Loucy (cell line): Measurements from ENCODE around the gene IL18.

Source experiments
- H2AFZ ChIP-seq: fragments of 200-600 bp; sonication (generic); 2 replicates; pipeline ENCODE4 v1.6.0; 2016; ENCODE audit warnings: antibody characterized with exemption, mild to moderate bottlenecking, low read length, moderate library complexity
- H3F3A ChIP-seq: fragments of 200-600 bp; 2 replicates; pipeline ENCODE4 v1.6.0; 2016; ENCODE audit warnings: antibody characterized with exemption, low read depth, mild to moderate bottlenecking
- H3K27me3 ChIP-seq: fragments of 200-600 bp; sonication (generic); 2 replicates; pipeline ENCODE4 v1.6.1; 2014; ENCODE audit warnings: low read length, mild to moderate bottlenecking; ENCODE audit not compliant: insufficient read depth, poor library complexity, severe bottlenecking
- H3K36me3 ChIP-seq: fragments of 200-600 bp; sonication (generic); 2 replicates; pipeline ENCODE4 v1.6.1; 2016; ENCODE audit warnings: low read length; ENCODE audit not compliant: insufficient read depth
- H3K4me1 ChIP-seq: fragments of 200-600 bp; sonication (generic); 2 replicates; pipeline ENCODE4 v1.5.1; 2014; ENCODE audit warnings: low read length, mild to moderate bottlenecking; ENCODE audit not compliant: insufficient read depth, poor library complexity, severe bottlenecking
- H3K4me2 ChIP-seq: fragments of 200-600 bp; sonication (generic); 2 replicates; pipeline ENCODE4 v1.6.0; 2014; ENCODE audit warnings: antibody characterized with exemption, low read length, low read depth, mild to moderate bottlenecking; ENCODE audit not compliant: poor library complexity, severe bottlenecking
- H3K4me3 ChIP-seq: fragments of 200-600 bp; sonication (generic); 2 replicates; pipeline ENCODE4 v1.5.1; 2014; ENCODE audit warnings: low read length, mild to moderate bottlenecking, mixed read lengths; ENCODE audit not compliant: poor library complexity, severe bottlenecking
- H3K79me2 ChIP-seq: fragments of 200-600 bp; sonication (generic); 2 replicates; pipeline ENCODE4 v1.6.1; 2014; ENCODE audit warnings: low read length; ENCODE audit not compliant: insufficient read depth
- H3K9ac ChIP-seq: fragments of 200-600 bp; sonication (generic); 2 replicates; pipeline ENCODE4 v1.6.0; 2014; ENCODE audit warnings: mild to moderate bottlenecking, low read depth, low read length, moderate library complexity; ENCODE audit not compliant: poor library complexity, severe bottlenecking
- H3K9me2 ChIP-seq: fragments of 200-600 bp; sonication (generic); replicated peaks from 2 replicates; pipeline ENCODE4 v1.6.1; 2016; ENCODE audit warnings: low read depth, low read length, mixed read lengths
- H3K9me3 ChIP-seq: fragments of 200-600 bp; sonication (generic); 2 replicates; pipeline ENCODE4 v1.6.1; 2014; ENCODE audit warnings: mild to moderate bottlenecking, antibody characterized with exemption, low read length, low read depth; ENCODE audit not compliant: insufficient read depth
- H4K20me1 ChIP-seq: fragments of 200-600 bp; sonication (generic); 2 replicates; pipeline ENCODE4 v1.6.0; 2014; ENCODE audit warnings: antibody characterized with exemption, low read length, mild to moderate bottlenecking; ENCODE audit not compliant: insufficient read depth, poor library complexity, severe bottlenecking
- CTCF ChIP-seq: fragments of 200-600 bp; sonication (generic); conservative IDR thresholded peaks from 2 replicates; pipeline ENCODE4 v1.5.1; 2014; ENCODE audit warnings: mild to moderate bottlenecking, antibody characterized with exemption, low read length
- EZH2phosphoT487 ChIP-seq: fragments of 200-600 bp; IDR thresholded peaks from 2 replicates; pipeline ENCODE4 v1.6.1; 2018; ENCODE audit warnings: antibody characterized with exemption, mild to moderate bottlenecking, moderate library complexity, borderline replicate concordance

Gene IL18

GRCh38 chr11:112128483-112129121 is 35.3 kb downstream of the IL18 start:
- Histone ChIP-seq H3K36me3 (no peaks in the 10 kb centered on the region), H3K9me3 (no peaks in the 10 kb centered on the region), H4K20me1 (no peaks in the 10 kb centered on the region), H3K27me3 (no peaks in the 10 kb centered on the region), H3K4me3 (no peak overlapping the region), H3F3A (no peaks in the 10 kb centered on the region), H3K9me2 (no peaks in the 10 kb centered on the region), H2AFZ (no peak overlapping the region), H3K4me1 (no peaks in the 10 kb centered on the region), H3K4me2 (no peak overlapping the region), H3K79me2 (no peaks in the 10 kb centered on the region), H3K9ac (no peak overlapping the region)
- TF ChIP-seq CTCF: no peak
- TF ChIP-seq EZH2phosphoT487: no peak

- Histone ChIP-seq H3K9ac (no peak overlapping the region), H3K4me1 (no peaks in the 10 kb centered on the region), H3K4me2 (no peak overlapping the region), H3K4me3 (no peak overlapping the region), H3K36me3 (no peaks in the 10 kb centered on the region), H3K9me3 (no peaks in the 10 kb centered on the region), H3K79me2 (no peaks in the 10 kb centered on the region), H3K9me2 (no peaks in the 10 kb centered on the region), H3K27me3 (no peaks in the 10 kb centered on the region), H3F3A (no peaks in the 10 kb centered on the region), H4K20me1 (no peaks in the 10 kb centered on the region), H2AFZ (no peak overlapping the region)
- TF ChIP-seq EZH2phosphoT487 (no peak), CTCF (no peak)
Observed at GRCh38 chr11:112127056-112127455, 36.8 kb downstream of the IL18 start.

GRCh38 chr11:112123129-112123528 is 40.8 kb downstream of the IL18 start:
- Histone ChIP-seq H3K9ac (no peak overlapping the region), H3K36me3 (no peaks in the 10 kb centered on the region), H3K4me2 (no peak overlapping the region), H3F3A (no peaks in the 10 kb centered on the region), H3K27me3 (no peaks in the 10 kb centered on the region), H3K9me2 (no peaks in the 10 kb centered on the region), H3K9me3 (no peaks in the 10 kb centered on the region), H3K79me2 (no peaks in the 10 kb centered on the region), H3K4me1 (no peaks in the 10 kb centered on the region), H2AFZ (no peak overlapping the region), H4K20me1 (no peaks in the 10 kb centered on the region), H3K4me3 (no peak overlapping the region)
- TF ChIP-seq EZH2phosphoT487 (no peak), CTCF (no peak)
